K562 (cell line): ENCODE measurements around the gene ZCWPW1. TPM values are rescaled to one million over a fixed set of nuclear protein-coding genes. Genes with fewer than 3 reads are reported as not detected.
A peak's percentile ranks its signal among the peaks of the same experiment; 100 is the strongest.

Experiments used
- ATAC-seq: fragments of 200-7000 bp; cut with Tn5 transposase; 3 replicates; pipeline ENCODE4 v1.9.1; 2020; ENCODE audit warnings: moderate library complexity
- BruUV-seq: library from RNA; stranded (reverse); fragments of 400-500 nt; replicated peaks from 2 replicates; lab custom pipeline; 2021; lab: Mats Ljungman, UMichigan
- CTCF ChIA-PET: fragments of 300-600 bp; formaldehyde crosslinking; extraction: SDS; loops from one replicate; lab custom pipeline; 2021; ENCODE audit warnings: low intra/inter-chr PET ratio; lab: Yijun Ruan, JAX
- POLR2A ChIA-PET: fragments of 300-600, 350-650 bp; sonication (Branson Sonifier 250); formaldehyde crosslinking; extraction: SDS; loops from one replicate; lab custom pipeline; 2021; ENCODE audit warnings: antibody characterized with exemption, inconsistent platforms; lab: Yijun Ruan, JAX
- DNase-seq, 4 experiments: peaks; one replicate each; pipeline versions ENCODE4 v3.0.0 to v3.0.0-alpha.2; 2011 to 2018; ENCODE audit warnings: low spot score in 3 of 4, mixed read lengths in 3 of 4; ENCODE audit errors: extremely low read depth in 1 of 4
- FAIRE-seq: peaks from 2 replicates; lab custom pipeline; 2011; peaks lifted over from hg19 to GRCh38; lab: Jason Lieb, UNC
- H2AFZ ChIP-seq: 2 replicates; pipeline ENCODE4 v1.6.0; 2011; ENCODE audit warnings: low read depth, low read length, control low read depth, inconsistent platforms
- H3K27ac ChIP-seq: fragments of 200-600 bp; 3 replicates; pipeline ENCODE4 v1.8.0; 2011; ENCODE audit warnings: low read depth, mild to moderate bottlenecking, control low read depth, inconsistent platforms, low read length, moderate library complexity, mixed read lengths; ENCODE audit errors: extremely low read depth
- H3K27me3 ChIP-seq, 2 experiments: fragments of 300-600 bp in 1 of 2; 2 replicates in 1 of 2; 3 replicates in 1 of 2; pipeline versions ENCODE4 v1.6.0 to v1.8.0; 2011; ENCODE audit warnings: inconsistent platforms in 2 of 2, low read length in 2 of 2, mild to moderate bottlenecking in 1 of 2, mixed read lengths in 1 of 2, moderate library complexity in 1 of 2; ENCODE audit not compliant: control insufficient read depth in 2 of 2, insufficient read depth in 2 of 2
- H3K36me3 ChIP-seq: fragments of 300-600 bp; 3 replicates; pipeline ENCODE4 v1.8.0; 2011; ENCODE audit warnings: mild to moderate bottlenecking, low read length, inconsistent platforms; ENCODE audit not compliant: control insufficient read depth, insufficient read depth
- H3K4me1 ChIP-seq, 2 experiments: fragments of 200-600 bp in 1 of 2; replicated peaks in 1 of 2; 2 replicates in 1 of 2; 3 replicates in 1 of 2; pipeline versions ENCODE4 v1.5.1 to v1.8.0; 2011; ENCODE audit warnings: inconsistent platforms in 2 of 2, low read length in 2 of 2, mild to moderate bottlenecking in 1 of 2, mixed read lengths in 1 of 2, moderate library complexity in 1 of 2; ENCODE audit not compliant: control insufficient read depth in 2 of 2, insufficient read depth in 2 of 2
- H3K4me2 ChIP-seq: 2 replicates; pipeline ENCODE4 v1.6.1; 2011; ENCODE audit warnings: low read length, control low read depth, inconsistent platforms, mixed read lengths; ENCODE audit not compliant: insufficient read depth
- H3K4me3 ChIP-seq: fragments of 200-600 bp; sonication (generic), shearing (Covaris generic); 2 replicates; pipeline ENCODE4 v1.5.1; 2016; ENCODE audit warnings: control low read depth, inconsistent platforms
- H3K79me2 ChIP-seq: fragments of 200-600 bp; 3 replicates; pipeline ENCODE4 v1.8.0; 2011; ENCODE audit warnings: low read length, inconsistent platforms; ENCODE audit not compliant: control insufficient read depth, insufficient read depth
- H3K9ac ChIP-seq, 2 experiments: 2 replicates each; pipeline versions ENCODE4 v1.6.0 to v1.6.1; 2011; ENCODE audit warnings: low read depth in 2 of 2, low read length in 2 of 2, control low read depth in 1 of 2, inconsistent platforms in 1 of 2, mild to moderate bottlenecking in 1 of 2, mixed read lengths in 1 of 2; ENCODE audit not compliant: insufficient read depth in 1 of 2
- H3K9me1 ChIP-seq: one replicate; pipeline ENCODE4 v1.6.0; 2011; ENCODE audit warnings: inconsistent platforms, mild to moderate bottlenecking, low read length, moderate library complexity; ENCODE audit not compliant: control insufficient read depth, insufficient read depth
- H3K9me3 ChIP-seq: replicated peaks from 2 replicates; pipeline ENCODE4 v1.5.1; 2011; ENCODE audit warnings: low read depth, low read length, inconsistent platforms; ENCODE audit not compliant: control insufficient read depth, insufficient read depth
- H4K20me1 ChIP-seq: replicated peaks from 2 replicates; pipeline ENCODE4 v1.6.1; 2011; ENCODE audit warnings: low read length, inconsistent platforms, mixed read lengths; ENCODE audit not compliant: control insufficient read depth, insufficient read depth
- NCOR1 ChIP-seq: fragments of 450-650 bp; IDR thresholded peaks from 2 replicates; pipeline ENCODE4 v1.6.1; 2016; ENCODE audit warnings: mild to moderate bottlenecking, moderate library complexity
- POLR2AphosphoS5 ChIP-seq: IDR thresholded peaks from 2 replicates; pipeline ENCODE4 v1.6.1; 2011; ENCODE audit warnings: mild to moderate bottlenecking, low read depth, low read length, moderate library complexity; ENCODE audit not compliant: control insufficient read depth, insufficient read depth
- POU5F1 ChIP-seq: fragments of 150-350 bp; IDR thresholded peaks from 2 replicates; pipeline ENCODE4 v1.6.1; 2014; ENCODE audit warnings: borderline replicate concordance, low read length, low read depth, mild to moderate bottlenecking; ENCODE audit not compliant: partially characterized antibody
- RBM34 ChIP-seq: fragments of 200-400 bp; formaldehyde crosslinking; IDR thresholded peaks from 2 replicates; pipeline ENCODE4 v1.6.1; 2018; ENCODE audit warnings: low read length, borderline replicate concordance; ENCODE audit not compliant: insufficient read depth
- YBX1 ChIP-seq: fragments of 450-650 bp; IDR thresholded peaks from 2 replicates; pipeline ENCODE4 v1.7.1; 2016; ENCODE audit warnings: mild to moderate bottlenecking
- whole genome bisulfite sequencing: fragments of 100-300 bp; shearing (Covaris generic); methylation state at CpG from one replicate; pipeline ENCODE4 v1.1.6; 2016; ENCODE audit warnings: low coverage, mixed read lengths; ENCODE audit not compliant: insufficient coverage; ENCODE audit errors: missing lambda C conversion rate; 5-methylcytosine and 5-hydroxymethylcytosine counted together
- in situ Hi-C: fragments of 300-500 bp; cut with MboI; formaldehyde crosslinking; loops from 4 replicates; pipeline ENCODE4 v1.15.0; 2018; ENCODE audit warnings: inconsistent platforms, mixed read lengths
- intact Hi-C: fragments of 100-400 bp; cut with micrococcal nuclease; formaldehyde crosslinking; loops from 2 replicates; pipeline ENCODE4 v1.14.2; 2022
- polyA plus RNA-seq, 8 experiments: library from polyadenylated mRNA; depleted of rRNA in 4 of 8; stranded (reverse) in 5 of 8; unstranded in 3 of 8; fragments of >200 nt; fragmentation: Nextera tagmentation in 2 of 8; fragmentation: Illumina TruSeq in 1 of 8; extraction: Ambion mirVana in 2 of 8; extraction: Trizol in 1 of 8; gene quantifications; 2 replicates each; pipeline versions ENCODE4 v1.2.1 to v1.2.3, GENCODE V29; 2011 to 2014; ENCODE audit warnings: inconsistent platforms in 1 of 8, missing spikeins in 1 of 8
- total RNA-seq, 7 experiments: library from RNA; depleted of rRNA in 6 of 7; stranded (reverse); fragments of >200 nt in 6 of 7; fragmentation: Illumina TruSeq in 2 of 7; extraction: Trizol in 2 of 7; gene quantifications; 2 replicates each; pipeline versions ENCODE4 v1.2.1 to v1.2.3, GENCODE V29; 2011 to 2021; ENCODE audit warnings: low replicate concordance in 1 of 7
- TF ChIP-seq, protein P1 (sequence below), 2 experiments: fragments of 450-650 bp; IDR thresholded peaks; 2 replicates each; pipeline ENCODE4 v1.6.1; 2016; ENCODE audit warnings: mild to moderate bottlenecking in 2 of 2, borderline replicate concordance in 1 of 2, low read depth in 1 of 2, moderate library complexity in 1 of 2

The ZCWPW1 gene
- total and polyA plus RNA-seq, 9 of the 15 experiments (the other 6 are each of a cell fraction or from before 2014, with no cell fraction given): 0.18 to 1.7 (median 1.2) TPM

DNA sequence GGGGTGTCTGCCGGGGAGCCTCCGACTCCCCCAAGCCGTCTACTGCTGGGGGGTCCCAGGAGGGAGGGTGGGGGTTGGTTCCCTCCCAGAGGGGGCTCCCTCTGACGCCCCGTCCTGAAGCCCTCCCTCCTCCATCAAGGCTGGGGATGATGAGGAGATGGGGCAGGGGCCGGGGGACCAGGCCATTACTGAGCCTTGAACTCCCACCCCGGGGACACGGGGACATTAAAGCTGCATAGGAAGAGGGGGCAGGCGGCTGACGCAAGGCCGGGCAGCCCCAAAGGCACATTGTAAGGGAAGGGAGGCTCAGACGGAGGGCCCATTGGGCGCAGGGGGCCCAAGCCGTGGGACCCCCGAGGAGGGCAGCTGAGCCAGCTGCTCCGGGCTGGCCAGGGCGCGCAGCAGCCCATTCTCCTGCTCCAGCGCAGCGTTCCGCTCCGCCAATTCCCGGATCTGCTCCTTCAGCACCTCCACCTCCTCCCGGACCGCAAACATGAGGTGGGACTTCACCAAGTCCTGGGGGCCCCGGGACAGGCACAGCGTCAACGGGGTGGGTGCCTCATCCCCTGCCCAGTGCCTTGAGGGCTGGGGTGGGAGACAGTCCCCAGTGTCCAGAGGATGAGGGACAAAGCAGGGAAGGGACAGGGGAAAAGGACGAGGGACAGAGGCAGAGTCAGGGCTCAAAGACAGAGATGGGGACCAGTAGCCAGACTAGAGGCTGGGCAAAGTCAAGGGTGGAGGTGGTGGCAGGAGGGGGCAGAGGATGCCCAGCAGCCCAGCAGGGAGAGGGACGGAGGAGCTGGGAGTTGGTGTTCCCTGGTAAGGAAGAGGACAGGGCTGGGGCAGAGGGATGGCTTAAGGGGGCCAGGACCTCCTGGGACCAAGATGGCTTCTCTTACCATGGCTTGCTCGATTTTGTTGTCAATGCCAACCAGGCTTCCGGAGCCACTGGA, 38.4 kb upstream of the ZCWPW1 start (continued):
- TF ChIP-seq POLR2AphosphoS5 (peak; percentile 15; the same call in 1 of the 2 replicates), YBX1 (no peak)

DNA sequence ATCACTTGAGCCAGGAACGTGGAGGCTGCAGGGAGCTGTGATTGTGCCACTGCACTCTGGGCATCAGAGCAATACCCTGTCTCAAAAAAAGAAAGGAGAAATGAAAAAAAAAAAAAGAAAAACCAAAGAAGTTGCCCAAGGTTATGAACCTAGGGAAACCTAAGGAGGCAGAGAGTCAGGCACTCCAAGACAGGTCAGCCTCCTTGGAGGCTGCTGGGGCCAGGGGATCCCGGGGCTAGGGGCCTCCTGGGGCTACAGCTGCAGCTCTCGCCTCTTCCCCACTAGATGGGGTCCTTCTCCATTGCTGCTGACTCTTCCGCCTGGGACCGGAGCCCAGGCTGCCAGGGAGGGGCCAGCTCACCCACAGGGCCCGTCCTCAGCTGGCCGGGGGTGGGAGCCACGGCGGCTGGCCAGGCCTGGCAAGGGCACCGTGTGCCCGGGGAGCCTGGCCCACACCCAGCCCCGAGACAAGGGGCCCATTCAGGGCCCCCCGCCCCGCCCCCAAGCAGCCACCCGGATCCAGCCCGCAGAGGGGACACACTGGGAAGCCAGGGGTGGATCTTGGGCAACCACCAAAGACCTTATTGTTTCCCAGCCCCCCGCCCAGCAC, 37.3 kb upstream of the ZCWPW1 start:
- DNase-seq (peak; percentile 65 to 84 (median 76)), ATAC-seq (peak; percentile 92), FAIRE-seq (peak; percentile 67)
- Histone ChIP-seq H3K27me3 (no peaks in the 10 kb centered on the region), H2AFZ (no peak overlapping the region), H3K79me2 (peaks cover 3% of the 10 kb centered on the region; the same call in 1 of the 3 replicates), H3K9me1 (no peaks in the 10 kb centered on the region), H3K4me3 (no peak overlapping the region), H3K9ac (peak overlapping the region in 1 of 2 experiments; percentile 1; a peak in 1 of 4 replicates), H4K20me1 (peaks cover 8% of the 10 kb centered on the region; the same call in 1 of the 2 replicates), H3K36me3 (peaks cover 35% of the 10 kb centered on the region; the same call in 2 of the 3 replicates), H3K4me2 (no peak overlapping the region), H3K27ac (no peak overlapping the region), H3K9me3 (no peaks in the 10 kb centered on the region), H3K4me1 (peaks cover 0 to 26% of the 10 kb centered on the region in 2 experiments; a peak in 4 of 5 replicates)
- intact Hi-C loops: loop anchor here (5.0 kb wide), 1 partner anchor 386 kb away; the partner anchor contains the start of gene SLC12A9
- no TSS peak for BruUV-seq
- POLR2A ChIA-PET: interaction anchor here (0.7 to 1.1 kb wide), 4 partner anchors 10 to 120 kb away, joined by 3 read pairs; partner anchors contain the start of genes FBXO24 and LRCH4
- in situ Hi-C loops: loop anchor here (25.0 kb wide), 1 partner anchor 96 kb away; the partner anchor contains the start of gene SAP25
- CTCF ChIA-PET: interaction anchor here (0.9 to 3.4 kb wide), 4 partner anchors 11 to 334 kb away, joined by 3 to 10 read pairs (median 3); no protein-coding TSS in a partner anchor
- 32% methylated on average over 12 of the region's 17 CpGs for WGBS
- TF ChIP-seq NCOR1 (no peak), POU5F1 (no peak), RBM34 (no peak)
- TF ChIP-seq, protein P1, sequence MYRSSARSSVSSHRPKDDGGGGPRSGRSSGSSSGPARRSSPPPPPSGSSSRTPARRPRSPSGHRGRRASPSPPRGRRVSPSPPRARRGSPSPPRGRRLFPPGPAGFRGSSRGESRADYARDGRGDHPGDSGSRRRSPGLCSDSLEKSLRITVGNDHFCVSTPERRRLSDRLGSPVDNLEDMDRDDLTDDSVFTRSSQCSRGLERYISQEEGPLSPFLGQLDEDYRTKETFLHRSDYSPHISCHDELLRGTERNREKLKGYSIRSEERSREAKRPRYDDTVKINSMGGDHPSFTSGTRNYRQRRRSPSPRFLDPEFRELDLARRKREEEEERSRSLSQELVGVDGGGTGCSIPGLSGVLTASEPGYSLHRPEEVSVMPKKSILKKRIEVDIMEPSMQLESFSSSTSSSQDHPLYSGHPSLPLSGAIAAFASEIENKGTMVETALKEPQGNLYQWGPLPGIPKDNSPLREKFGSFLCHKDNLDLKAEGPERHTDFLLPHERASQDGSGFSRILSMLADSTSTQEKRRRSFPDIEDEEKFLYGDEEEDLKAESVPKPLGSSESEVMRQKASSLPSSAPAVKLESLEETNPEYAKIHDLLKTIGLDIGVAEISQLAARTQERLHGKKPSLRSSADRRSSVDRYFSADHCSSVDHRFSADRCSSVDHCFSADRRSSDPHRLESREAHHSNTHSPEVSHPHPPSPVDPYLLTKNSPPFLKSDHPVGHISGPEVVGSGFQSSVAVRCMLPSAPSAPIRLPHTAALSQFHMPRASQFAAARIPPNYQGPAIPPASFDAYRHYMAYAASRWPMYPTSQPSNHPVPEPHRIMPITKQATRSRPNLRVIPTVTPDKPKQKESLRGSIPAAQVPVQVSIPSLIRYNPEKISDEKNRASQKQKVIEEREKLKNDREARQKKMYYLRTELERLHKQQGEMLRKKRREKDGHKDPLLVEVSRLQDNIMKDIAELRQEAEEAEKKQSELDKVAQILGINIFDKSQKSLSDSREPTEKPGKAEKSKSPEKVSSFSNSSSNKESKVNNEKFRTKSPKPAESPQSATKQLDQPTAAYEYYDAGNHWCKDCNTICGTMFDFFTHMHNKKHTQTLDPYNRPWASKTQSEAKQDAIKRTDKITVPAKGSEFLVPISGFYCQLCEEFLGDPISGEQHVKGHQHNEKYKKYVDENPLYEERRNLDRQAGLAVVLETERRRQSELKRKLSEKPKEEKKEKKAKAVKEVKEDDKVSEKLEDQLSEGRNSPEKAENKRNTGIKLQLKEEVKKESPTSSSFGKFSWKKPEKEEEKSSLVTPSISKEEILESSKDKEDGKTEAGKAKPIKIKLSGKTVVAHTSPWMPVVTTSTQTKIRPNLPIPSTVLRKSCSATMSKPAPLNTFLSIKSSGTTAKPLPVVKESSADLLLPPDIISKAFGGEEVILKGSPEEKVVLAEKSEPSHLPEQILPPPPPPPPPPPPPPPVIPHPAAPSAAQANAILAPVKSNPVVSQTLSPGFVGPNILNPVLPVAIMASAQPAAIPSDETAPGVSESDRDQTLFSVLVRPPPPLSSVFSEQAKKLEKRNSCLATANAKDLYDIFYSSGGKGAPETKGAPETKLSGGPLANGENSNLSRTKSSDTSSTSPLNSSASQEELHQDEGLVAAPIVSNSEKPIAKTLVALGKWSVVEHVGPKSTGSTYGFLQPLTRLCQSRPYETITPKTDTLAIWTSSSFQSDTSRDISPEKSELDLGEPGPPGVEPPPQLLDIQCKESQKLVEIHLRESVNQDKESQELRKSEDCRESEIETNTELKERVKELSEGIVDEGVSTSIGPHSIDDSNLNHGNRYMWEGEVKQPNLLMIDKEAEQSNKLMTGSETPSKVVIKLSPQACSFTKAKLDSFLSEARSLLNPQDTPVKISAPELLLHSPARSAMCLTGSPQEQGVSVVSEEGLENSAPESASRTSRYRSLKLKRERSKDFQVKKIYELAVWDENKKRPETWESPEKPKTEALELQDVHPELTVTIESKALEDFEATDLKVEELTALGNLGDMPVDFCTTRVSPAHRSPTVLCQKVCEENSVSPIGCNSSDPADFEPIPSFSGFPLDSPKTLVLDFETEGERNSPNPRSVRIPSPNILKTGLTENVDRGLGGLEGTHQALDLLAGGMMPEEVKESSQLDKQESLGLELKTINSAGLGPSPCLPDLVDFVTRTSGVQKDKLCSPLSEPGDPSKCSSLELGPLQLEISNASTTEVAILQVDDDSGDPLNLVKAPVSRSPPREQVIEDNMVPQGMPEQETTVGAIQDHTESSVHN (IDR thresholded peaks at IDR 0.05; ENCODE audit: borderline replicate concordance in 1 of 2, low read depth in 1 of 2): no peak
